ENCODE measurements around the gene IGSF23. TPM values are rescaled to one million over a fixed set of nuclear protein-coding genes. Genes with fewer than 3 reads are reported as not detected.
A peak's percentile ranks its signal among the peaks of the same experiment; 100 is the strongest.

IGSF23 gene
- total RNA-seq, 1 donor = not detected

- DNase-seq (ENCODE audit: low read depth in 2 of 3, low spot score in 2 of 3) = peak in 2 of 3 donors; percentile 22 to 29
These were observed 71.8 kb downstream of the IGSF23 start for GRCh38 chr19:44684892-44685863.

GRCh38 chr19:44685877-44686276 lies 72.5 kb downstream of the IGSF23 start:
- no peak for DNase-seq (ENCODE audit: low read depth in 2 of 3, low spot score in 2 of 3)

Small RNA genes lying within 50 kb of the gene (small RNA-seq; reads per million reads assigned to genes)
- gene AC243964.1 = not detected

Other genes with a start within 250 kb of the IGSF23 start
- gene ZNF285, start 212.0 kb upstream of the IGSF23 start, total RNA-seq = 2.4 TPM
- 4.0 TPM for gene ZNF229, start 165.1 kb upstream of the IGSF23 start, total RNA-seq
- 18.9 TPM for gene ZNF180, start 113.0 kb upstream of the IGSF23 start, total RNA-seq
- gene CEACAM20, start 83.9 kb upstream of the IGSF23 start, total RNA-seq = not detected
- gene PVR, start 30.3 kb downstream of the IGSF23 start, total RNA-seq = 29.9 TPM
- gene CEACAM19, start 57.9 kb downstream of the IGSF23 start, total RNA-seq = 1.6 TPM
- not detected for gene CEACAM16, start 85.6 kb downstream of the IGSF23 start, total RNA-seq
- gene BCL3, start 135.1 kb downstream of the IGSF23 start, total RNA-seq = 31.0 TPM
- gene CBLC, start 164.3 kb downstream of the IGSF23 start, total RNA-seq = 0.54 TPM
- 8.6 TPM for gene BCAM, start 195.5 kb downstream of the IGSF23 start, total RNA-seq
- 79.4 TPM for gene NECTIN2, start 232.7 kb downstream of the IGSF23 start, total RNA-seq

Measured in hematopoietic multipotent progenitor cell (in vitro differentiated cells).